GM08714 (cell line): ENCODE data around the gene MAPK10.

ENCODE experiments used
- H3K4me3 ChIP-seq: fragments of 200-500 bp; sonication (Bioruptor generic); 2 replicates; pipeline ENCODE4 v1.5.1; 2014; ENCODE audit warnings: mild to moderate bottlenecking, low read length, inconsistent platforms
- ZNF274 ChIP-seq: IDR thresholded peaks from 2 replicates; pipeline ENCODE4 v1.6.1; 2012; ENCODE audit warnings: mild to moderate bottlenecking, low read depth, low read length

MAPK10 gene

DNA sequence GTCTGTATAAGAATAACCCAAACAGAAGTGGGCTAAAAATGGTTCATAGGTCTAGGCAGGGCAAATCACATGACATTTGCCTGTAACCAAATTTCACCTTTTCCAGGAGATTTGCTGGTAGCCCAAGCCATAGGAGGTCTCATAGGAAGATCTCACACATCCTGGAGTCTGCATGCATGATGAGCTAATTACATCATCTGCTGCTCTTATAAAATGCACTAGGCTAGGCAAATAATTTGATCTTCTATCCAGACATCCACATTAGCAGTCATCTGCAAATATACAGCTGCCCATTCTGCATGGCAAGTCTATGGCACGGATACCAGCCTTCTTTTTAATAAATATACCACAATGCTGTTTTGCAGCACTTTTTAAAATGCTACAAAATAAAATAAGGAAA, 87.2 kb downstream of the MAPK10 start:
- H3K4me3 ChIP-seq, result no peak overlapping the region
- TF ChIP-seq ZNF274, result no peak

DNA sequence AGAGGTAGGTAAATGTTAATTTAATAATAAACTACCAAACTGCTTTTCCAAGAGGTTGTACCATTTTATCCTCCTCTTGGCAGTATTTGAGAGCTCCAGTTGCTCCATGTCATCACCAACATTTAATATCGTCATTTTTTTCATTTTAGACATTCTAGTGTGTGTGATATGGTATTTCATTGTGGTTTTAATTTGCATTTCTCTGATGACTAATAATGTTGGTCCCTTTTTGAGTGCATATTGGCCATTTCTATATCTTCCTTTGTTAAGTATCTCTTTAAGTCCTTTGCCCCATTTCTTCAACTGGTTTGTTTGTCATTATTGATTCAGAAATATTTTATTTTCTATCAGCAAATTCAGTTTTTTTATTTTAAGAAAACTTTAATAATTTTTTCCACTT, 88.8 kb downstream of the MAPK10 start:
- no peak overlapping the region for H3K4me3 ChIP-seq
- TF ChIP-seq ZNF274, result no peak

GRCh38 chr4:86269354-86269753, 90.5 kb downstream of the MAPK10 start:
- H3K4me3 ChIP-seq, result no peak overlapping the region
- TF ChIP-seq ZNF274, result no peak

DNA sequence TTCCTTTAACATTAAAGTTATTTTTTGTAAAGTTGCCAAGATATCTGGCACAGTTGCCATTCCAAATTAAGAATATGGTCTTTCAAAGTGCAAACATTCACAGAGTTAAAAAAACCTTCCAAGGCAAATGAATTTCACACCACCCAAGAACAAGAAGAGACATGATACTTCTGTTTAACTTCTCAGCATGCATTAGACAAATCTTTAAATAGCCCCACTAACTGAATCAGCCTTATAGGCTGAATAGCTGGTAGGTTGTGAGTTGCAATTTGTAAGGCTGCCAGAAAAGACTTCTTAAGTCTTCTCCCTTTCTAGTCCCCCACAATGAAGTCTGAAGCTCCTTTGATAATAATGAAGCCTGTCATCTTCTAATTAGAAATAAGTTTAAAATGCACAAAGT, 95.6 kb downstream of the MAPK10 start:
- no peak for TF ChIP-seq ZNF274
- no peak overlapping the region for H3K4me3 ChIP-seq

GRCh38 chr4:86261636-86262035, 98.2 kb downstream of the MAPK10 start:
- no peak overlapping the region for H3K4me3 ChIP-seq
- TF ChIP-seq ZNF274, result no peak

GRCh38 chr4:86256086-86256485, 103.8 kb downstream of the MAPK10 start:
- H3K4me3 ChIP-seq, result no peak overlapping the region
- no peak for TF ChIP-seq ZNF274

DNA sequence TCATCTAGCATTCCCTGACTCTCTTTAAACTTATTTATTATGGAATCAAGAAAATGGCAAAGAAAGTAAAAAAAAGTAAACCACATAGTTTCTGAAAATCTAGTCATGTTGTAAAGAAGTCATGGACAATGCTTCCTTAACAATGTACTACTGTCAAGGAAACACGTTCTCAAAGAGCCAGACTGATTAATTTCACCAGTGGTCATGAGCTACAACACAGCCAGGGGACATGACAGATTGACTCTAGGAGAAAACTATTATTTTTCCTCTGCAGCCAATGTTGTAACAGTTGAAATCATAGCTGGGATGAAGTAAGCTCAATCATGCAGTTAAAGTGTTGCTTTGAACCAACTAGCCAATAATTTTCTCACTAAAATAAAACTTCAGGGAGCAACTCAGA, 109.2 kb downstream of the MAPK10 start:
- no peak overlapping the region for H3K4me3 ChIP-seq
- TF ChIP-seq ZNF274, result no peak

GRCh38 chr4:86250006-86250405, 109.8 kb downstream of the MAPK10 start:
- no peak for TF ChIP-seq ZNF274
- H3K4me3 ChIP-seq, result no peak overlapping the region

DNA sequence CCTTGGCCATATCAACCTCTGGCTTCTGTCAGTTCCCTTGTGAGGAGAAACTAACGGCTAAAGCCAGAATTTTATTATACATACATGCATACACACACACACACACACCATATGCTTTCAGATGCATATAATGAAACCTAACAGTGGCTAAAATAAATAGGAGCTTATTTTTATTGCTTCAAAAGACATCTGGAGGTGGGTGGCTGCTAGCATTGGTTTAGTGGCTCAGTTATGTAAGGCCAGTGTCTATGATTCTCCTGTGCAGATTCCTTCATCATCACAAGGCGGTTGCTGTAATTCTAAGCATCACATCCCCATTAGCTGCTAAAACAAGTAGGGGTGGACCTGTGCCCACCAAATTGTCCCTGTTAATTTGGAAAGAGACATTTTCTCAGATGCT, 110.8 kb downstream of the MAPK10 start:
- H3K4me3 ChIP-seq, result no peak overlapping the region
- TF ChIP-seq ZNF274, result no peak

DNA sequence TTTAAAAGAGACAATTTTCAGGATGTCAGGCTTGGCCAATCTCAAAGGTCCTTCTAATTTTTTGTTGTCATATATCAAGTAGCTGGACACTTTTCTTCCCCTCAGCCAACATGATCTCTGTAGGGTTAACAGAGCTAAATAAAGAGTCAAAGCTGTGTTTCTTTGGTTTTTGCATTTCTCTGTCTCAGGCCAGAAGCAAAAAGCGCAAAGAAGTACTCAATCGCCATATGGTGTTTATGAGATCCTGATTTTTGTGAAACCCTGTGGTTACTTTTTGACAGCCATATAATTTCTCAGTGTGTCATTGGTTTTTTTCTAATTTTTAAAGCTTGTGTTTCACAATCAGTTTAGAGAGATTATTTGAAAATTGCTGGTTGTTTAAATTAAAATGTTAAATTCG, 111.9 kb downstream of the MAPK10 start:
- no peak for TF ChIP-seq ZNF274

GRCh38 chr4:86247320-86247719, 112.5 kb downstream of the MAPK10 start:
- H3K4me3 ChIP-seq, result no peak overlapping the region
- TF ChIP-seq ZNF274, result no peak

More for the DNA sequence above, 111.9 kb downstream of the MAPK10 start:
- H3K4me3 ChIP-seq, result no peak overlapping the region

DNA sequence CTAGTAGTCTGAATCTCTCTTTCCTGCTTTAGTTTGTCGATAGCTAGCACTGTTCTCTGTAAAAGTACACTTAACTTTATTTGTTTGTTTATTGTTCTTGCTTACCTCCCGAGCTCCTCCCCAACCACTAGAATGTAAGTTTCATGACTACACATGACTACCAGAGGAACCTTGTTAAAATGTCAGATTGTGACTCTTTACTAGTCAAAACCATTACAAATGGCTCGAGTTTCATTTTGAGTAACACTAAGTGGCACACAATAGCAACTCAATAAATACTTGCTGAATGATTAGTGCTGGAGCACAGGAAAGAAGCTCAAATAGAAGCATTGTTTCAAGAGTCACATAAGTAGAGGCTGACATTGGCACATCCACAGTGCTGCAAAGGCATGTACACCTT, 116.1 kb downstream of the MAPK10 start:
- H3K4me3 ChIP-seq, result no peak overlapping the region
- TF ChIP-seq ZNF274, result no peak

- no peak overlapping the region for H3K4me3 ChIP-seq
- no peak for TF ChIP-seq ZNF274
These were observed 117.2 kb downstream of the MAPK10 start for GRCh38 chr4:86242677-86243076.

- no peak for TF ChIP-seq ZNF274
These were observed 124.3 kb downstream of the MAPK10 start for GRCh38 chr4:86235549-86235948.

DNA sequence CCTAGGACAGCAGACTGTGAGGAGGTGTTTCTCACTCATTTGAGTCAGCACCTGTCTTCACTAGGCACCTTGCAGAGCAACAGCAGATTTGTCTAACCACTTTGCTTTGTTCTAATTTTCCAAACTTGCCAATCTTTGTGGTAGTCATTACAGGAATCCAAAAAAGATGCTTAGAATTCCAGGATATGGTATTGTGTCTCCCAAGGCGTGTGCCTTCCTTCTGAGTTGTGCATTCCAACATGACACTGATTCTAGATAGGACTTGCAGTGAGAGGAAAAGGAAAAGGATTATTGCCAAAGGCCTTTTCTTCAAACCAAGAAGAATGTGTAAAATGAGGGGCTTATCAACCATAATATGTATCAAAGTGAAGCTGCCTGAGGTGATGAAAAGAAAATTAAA, 126.2 kb downstream of the MAPK10 start:
- no peak for TF ChIP-seq ZNF274
- H3K4me3 ChIP-seq, result no peak overlapping the region

More at GRCh38 chr4:86235549-86235948, 124.3 kb downstream of the MAPK10 start:
- no peak overlapping the region for H3K4me3 ChIP-seq

- TF ChIP-seq ZNF274, result no peak
- H3K4me3 ChIP-seq, result no peak overlapping the region
These were observed 126.8 kb downstream of the MAPK10 start for GRCh38 chr4:86233090-86233489.

- H3K4me3 ChIP-seq, result no peak overlapping the region
- TF ChIP-seq ZNF274, result no peak
These were observed 136.4 kb downstream of the MAPK10 start for GRCh38 chr4:86223472-86223871.

DNA sequence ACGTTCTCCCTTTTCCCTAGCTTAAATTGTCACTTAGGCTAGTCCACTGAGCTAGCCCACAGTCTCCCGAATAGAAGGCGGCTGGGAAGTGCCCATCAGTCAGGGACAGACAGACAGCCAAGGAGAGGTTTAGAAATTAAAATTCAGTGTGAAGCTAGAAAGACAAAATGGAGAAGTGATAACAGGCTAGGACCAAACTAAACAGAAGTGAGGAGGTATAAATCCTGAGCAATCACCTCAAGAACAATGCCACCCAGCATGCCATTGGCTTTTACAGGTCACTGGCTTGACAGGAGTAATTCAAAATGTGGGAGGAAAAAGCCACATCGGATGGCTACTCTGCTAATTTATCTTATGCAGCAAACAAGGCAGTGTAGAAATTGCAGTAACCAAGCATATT, 138.9 kb downstream of the MAPK10 start:
- TF ChIP-seq ZNF274, result no peak
- H3K4me3 ChIP-seq, result no peak overlapping the region
